ENCODE results near the gene RBM33. TPM values are rescaled to one million over a fixed set of nuclear protein-coding genes. Genes with fewer than 3 reads are reported as not detected.

The RBM33 gene
- total and polyA plus RNA-seq, 2 of the 4 experiments (the other 2 are of a cell fraction), result 7.3 to 10.8 TPM

DNA sequence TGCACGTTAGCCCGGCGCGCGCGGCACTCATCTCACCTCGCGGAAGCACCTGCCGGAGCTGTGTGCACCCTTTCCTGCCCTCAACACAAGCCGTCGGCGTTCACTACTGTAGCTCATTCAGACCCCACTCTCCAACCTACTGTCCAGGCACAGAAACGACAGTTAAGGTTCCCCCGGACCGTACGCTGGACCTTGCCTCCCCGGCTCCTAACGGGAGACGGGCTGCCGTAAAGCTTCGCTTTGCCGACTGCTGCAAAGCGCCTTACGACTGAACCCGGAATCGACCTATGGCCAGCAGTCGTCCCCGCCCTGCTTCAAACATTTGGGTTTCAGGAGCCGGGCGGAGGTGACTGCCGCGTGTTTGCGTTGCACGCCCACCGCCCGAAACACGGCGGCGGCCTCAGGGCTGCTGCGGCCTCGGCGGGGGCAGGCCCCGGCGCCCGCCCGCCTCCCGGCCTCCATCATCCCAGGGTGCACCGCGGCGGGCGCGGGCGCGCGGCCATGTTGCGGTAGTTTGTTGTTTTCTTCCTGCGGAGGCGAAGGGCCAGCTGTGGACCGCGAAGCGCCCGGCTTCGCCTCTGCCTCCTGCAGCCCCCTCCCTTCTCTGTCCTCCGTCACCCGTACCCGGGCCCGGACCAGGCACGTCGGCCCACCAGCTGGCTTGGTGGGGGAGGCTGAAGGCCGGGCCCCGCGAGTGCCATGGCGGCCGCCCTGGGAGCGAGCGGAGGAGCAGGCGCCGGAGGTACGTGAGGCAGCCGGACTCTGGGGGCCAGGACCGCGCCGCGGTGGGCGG, at the start of gene RBM33 (continued):
- TF ChIP-seq NFE2L2 (IDR thresholded peaks at IDR 0.05; ENCODE audit: low read depth, low read length) (no peak), RFX5 (IDR thresholded peaks at IDR 0.05; ENCODE audit: low read depth, low read length) (no peak), MAFK (IDR thresholded peaks at IDR 0.05; ENCODE audit: low read depth, low read length) (no peak), MXI1 (IDR thresholded peaks at IDR 0.05; ENCODE audit: borderline replicate concordance, low read depth, low read length) (peak; percentile 60; the same call in 1 of the 2 replicates), RAD21 (IDR thresholded peaks at IDR 0.05; ENCODE audit: low read length) (no peak), CTCF (conservative IDR thresholded peaks at IDR 0.05; ENCODE audit: low read depth, low read length) (no peak), CEBPB (IDR thresholded peaks at IDR 0.05; ENCODE audit: low read depth, low read length) (no peak), CHD1 (IDR thresholded peaks at IDR 0.05; ENCODE audit: low read depth, low read length) (no peak)
